Stimulated activated CD4-positive, alpha-beta T cell treated with anti-CD3 and anti-CD28 coated beads, Interleukin-1b, Interleukin-23, amount 100 ng/mL, for 1 hour (primary cell): ENCODE results near the gene SUGCT.

Source experiments
- DNase-seq, 2 donors: peaks; one replicate each; pipeline ENCODE4 v3.0.0-alpha.2; 2020; ENCODE audit warnings: low read depth in 2 of 2

SUGCT gene

GRCh38 chr7:40329601-40330153 lies 194.9 kb downstream of the SUGCT start:
- no peak for DNase-seq

- DNase-seq = no peak
These were observed 195.6 kb downstream of the SUGCT start for GRCh38 chr7:40330408-40330807.

- no peak for DNase-seq
These were observed 197.1 kb downstream of the SUGCT start for GRCh38 chr7:40331915-40332314.

DNA sequence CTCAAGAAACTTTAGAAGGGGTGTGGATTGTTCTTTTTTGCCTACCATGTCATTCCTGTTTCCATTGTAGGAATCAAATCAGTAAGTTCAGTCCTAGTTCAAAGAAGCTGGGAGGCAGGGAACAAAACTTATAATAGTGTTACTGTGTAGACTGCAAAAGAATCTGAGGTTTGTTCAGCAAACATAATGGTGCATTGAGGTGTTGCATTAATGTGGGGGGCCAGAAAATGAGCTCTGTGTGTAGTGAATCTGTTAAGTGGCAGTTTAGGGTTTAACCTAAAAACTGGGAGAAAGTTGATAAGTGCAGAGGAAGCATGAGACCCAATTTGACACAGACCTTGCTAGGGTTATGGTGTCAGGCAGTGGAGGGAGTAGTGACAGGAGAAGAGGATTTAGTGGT lies 197.7 kb downstream of the SUGCT start:
- DNase-seq = no peak

DNA sequence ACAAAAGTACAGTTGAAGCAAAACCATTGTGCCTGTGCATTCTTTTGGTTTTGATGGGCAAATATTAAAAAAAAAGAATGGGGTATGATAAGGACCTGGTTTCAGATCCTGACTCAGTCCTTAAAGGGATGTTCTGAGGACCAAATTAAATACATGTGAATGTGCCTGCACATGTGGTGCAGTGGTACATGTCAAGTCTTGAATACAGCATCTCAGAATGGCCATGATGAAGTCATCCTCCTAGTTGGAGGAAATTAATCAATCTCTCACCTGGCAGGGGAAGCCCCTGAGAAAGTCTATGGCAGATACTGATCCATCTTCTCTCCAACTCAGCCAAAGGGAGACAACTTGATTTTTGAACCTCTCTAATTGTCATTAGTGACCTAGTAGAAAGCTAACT lies 207.0 kb downstream of the SUGCT start:
- no peak for DNase-seq

DNA sequence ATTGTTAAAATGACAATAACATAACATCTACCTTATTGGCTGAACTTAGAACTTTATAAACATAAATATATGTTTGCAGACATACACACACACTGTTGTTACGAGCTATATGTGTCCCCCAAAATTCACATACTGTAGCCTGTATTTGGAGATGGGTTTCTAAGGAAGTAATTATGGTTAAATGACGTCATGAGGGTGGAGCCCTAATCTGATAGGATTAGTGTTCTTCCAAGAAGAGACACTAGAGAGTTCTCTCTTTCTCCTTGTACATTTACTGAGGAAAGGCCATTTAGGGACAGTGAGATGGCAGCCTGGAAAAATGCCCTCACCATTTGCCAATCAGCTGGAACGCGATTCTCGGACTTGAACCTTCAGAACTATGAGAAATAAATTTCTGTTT lies 211.7 kb downstream of the SUGCT start:
- no peak for DNase-seq

DNA sequence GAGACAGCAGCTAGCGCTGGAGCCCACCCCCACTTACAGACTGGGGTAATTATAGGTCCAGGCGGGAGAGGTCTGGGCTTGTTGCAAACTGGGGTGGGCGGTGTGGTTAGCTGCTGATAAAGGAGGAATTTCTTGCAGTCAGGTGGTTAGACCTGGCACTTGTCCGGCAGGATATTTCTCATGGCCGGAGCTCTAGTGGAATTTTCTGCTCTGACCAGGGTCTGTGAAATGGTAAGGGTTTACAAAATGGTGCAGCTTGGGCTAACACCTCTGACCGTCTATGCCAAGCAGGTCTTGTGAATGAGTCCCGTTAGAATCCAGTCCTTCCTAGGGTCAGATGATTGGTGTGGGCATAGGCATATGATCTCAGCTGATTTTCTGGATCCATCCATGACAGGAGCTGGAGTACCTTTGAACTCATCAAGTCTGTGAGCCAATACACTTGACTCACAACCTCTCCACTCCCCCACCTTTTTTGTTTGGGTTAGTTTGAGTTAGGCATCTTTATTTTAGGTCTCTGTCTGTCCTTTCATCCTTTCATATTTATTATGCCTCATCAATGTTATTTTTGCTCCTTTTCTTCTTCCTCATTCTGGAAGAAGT lies 213.4 kb downstream of the SUGCT start:
- DNase-seq = no peak

DNA sequence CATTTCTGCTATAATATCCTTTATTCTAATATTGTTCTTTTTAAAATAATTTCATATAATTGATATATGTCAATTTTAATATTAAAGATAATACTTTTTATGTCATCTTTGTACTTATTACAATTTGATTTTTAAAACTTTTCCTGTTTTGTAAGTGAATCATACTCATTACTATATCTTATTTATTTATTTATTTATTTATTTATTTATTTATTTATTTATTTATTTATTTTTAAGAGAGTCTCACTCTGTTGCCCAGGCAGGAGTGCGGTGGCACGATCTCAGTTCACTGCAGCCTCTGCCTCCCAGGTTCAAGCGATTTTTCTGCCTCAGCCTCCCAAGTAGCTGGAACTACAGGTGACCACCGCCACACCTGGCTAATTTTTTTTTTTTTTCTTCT lies 215.3 kb downstream of the SUGCT start:
- DNase-seq = no peak

GRCh38 chr7:40354711-40355110 lies 219.9 kb downstream of the SUGCT start:
- no peak for DNase-seq

DNA sequence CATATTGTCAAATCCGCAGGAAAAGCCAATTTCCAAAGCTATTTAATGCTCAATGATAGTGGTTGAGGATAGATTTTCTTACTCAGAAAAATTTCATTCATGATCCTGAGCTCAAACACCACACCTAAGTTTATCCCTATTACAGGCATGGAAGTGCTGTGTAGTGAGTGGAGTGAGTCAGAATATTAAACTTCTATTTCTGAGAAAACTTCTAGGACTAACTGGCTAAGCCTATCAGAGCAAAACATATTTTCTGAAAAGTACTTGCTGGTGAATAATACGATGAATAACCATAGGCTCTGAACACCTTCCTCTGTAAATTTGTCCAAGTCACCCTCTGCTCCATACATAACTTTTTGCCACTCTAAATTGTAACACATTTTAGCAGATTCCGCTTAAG lies 221.5 kb downstream of the SUGCT start:
- DNase-seq = no peak

DNA sequence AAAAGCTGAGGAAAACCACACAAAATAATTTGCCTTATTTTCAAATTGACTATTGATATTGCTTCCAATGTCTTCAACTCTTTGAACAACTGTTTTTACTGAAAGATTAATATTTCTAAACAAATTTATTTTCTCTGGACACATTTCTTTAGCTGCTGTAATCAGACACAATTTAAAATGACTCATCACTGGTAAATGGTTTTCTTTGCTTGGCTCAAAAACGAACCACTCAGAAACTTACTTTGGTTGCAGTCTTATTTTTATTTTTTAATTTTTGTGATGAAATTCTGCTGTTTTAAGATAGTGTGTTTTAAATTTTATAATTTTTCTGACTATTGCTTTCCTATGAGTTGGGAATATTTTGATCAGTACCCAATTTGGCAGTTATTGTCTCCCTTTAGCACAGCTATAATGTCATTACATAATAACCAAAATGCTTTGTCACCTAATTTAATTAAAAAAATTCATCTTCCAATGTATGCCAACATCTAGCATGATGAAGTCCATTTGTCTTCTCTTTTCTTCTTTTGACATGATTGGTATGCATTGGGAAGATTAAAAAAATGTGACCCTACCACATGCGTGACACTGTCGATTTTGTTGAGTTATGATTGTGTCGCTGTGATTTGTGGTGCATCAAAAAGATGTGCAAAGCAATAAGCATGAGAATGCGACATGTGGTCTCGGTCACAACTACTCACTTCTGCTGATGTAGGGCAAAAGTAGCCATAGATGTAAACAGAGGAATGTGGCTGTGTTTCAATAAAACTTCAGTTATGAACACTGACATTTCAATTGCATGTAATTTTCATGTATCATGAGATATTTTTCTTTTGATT lies 222.3 kb downstream of the SUGCT start:
- DNase-seq = no peak

- DNase-seq = no peak
These were observed 235.0 kb downstream of the SUGCT start for GRCh38 chr7:40369641-40370277.

DNA sequence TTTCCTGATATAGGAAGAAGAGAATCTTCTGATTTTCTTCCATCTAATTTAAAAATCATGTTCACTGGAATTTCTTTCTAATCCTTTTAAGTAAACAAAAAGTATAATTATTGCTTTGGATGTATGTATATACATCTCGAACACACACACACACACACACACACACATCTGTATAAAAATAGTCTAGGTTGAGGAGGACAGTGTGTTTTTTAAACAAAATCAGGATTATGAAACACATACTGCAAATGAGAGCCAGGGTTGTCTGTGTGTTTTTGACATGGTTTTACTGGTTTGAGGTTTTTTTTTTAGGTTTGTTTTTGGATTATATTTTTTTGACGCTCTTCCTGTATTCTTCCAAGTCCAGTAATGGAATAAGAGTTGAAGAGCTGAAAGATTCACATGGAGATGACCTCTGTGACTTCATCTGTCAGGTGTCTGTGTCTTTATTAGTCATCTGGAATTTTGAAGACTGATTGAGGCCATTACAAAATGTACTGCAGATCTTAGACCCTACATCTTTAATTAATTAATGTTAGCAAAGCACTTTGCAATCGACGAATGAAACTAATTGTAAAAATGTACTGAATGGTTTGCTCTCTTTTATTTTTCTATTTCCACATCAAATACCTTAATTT lies 237.1 kb downstream of the SUGCT start:
- no peak for DNase-seq

DNA sequence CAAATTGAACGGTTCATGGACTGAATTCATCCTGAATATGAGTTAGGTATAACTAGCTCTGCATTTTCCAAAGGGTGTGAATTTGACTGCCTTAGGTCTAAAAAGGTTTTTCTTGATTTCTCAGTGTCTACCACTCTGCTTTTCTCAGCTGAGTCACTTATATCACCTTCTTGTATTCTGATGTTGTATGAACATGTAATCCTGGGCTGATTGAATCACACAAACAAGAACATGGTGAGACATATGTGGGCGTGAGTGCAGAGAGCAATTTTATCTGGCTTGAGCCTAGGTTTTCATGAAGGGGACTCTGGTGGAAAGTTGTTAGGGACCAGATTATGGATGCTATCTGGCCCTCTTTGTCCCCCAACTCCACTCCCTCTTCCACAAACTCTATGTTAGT lies 239.8 kb downstream of the SUGCT start:
- DNase-seq = no peak

GRCh38 chr7:40380111-40380510 lies 245.3 kb downstream of the SUGCT start:
- DNase-seq = no peak

DNA sequence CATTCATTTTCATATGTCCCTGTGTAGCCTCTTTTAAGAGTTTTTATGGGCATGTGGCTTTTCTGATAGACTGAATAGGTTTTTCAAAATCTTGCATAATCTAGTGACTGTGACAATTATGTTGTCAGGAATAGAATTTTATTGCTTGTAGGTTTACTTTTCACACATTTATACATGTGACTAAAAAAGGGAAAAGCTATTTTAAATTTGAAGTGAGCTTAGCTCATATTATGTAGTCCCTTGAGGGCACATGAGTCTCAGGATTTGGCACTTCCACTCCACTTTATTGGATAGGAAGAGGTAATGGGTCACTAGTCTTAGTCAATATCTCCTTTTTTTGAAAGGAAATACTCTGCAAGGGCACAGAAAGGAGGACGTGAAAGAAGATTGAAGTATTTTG lies 247.3 kb downstream of the SUGCT start:
- DNase-seq = no peak

DNA sequence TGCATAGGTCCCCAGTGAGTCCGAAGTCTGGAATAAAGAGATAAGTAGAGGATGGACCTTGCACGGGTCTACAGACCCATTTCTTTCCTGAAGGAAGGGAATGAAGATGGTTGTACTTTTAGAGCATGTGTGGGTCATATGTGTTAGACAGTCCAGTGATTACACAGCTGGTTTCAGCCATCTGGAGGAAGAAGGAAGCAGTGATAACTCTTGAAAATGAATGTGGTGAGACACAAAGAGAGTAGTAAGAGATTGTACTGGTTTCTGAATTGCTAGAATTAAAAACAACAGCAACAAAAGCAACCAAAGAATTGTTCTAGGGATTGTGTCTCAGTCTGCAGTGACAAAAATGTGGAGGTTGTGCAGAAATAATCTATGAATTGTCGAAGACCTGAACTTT lies 258.9 kb downstream of the SUGCT start:
- no peak for DNase-seq

DNA sequence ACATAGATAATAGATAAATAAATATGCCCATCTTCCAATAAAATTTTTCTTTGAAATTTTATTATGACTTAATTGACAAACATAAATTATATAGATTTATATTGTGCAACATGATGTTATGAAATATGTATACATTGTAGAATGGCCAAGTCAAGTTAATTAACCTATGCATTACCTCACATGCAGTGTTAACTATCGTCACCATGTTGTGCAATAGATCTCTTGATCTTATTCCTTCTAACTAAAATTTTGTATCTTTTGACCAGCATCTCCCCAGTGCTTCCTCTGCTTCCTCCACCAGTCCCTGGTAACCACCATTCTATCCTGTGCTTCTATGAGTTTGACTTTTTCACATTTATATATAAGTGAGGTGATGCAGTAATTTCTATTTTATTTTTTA lies 259.6 kb downstream of the SUGCT start:
- DNase-seq = no peak

GRCh38 chr7:40400525-40400924 lies 265.7 kb downstream of the SUGCT start:
- DNase-seq = no peak

DNA sequence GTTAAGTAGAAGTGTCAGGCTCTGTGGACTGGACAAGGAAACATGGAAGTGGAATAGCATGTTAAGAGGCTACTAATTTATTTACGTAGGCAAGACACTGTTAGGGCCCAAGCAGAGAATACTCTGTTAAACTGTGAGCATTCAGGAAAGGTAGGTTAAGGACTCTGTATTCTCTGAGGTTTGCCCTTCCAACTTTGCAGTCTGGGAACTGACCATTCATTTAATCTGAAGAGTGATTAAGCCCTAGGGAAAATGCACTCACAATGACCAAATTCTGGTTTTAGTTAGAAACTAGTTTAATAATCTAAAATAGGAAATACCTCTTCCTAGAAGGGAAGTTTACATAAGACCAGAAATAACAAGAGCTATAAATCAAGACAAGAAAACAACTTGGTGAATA lies 266.6 kb downstream of the SUGCT start:
- DNase-seq = no peak

DNA sequence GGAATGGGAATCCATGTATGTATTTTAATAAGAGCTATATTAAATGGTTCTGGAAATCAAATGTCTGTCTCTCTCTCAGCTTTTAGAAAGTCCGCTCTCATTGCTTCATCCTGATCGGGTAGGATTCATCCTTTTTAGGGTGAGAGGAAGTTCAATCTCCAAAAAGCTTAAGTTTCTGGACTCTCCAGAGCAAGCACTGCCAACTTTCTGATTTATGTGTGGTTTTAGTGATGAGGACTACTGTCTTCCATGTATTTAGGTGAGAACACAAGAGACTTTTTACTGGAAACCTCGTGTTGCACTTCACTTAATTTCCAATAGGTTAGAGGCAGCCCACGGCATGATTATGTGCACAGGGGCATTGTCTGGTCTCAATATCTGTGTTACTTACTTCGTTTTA lies 267.9 kb downstream of the SUGCT start:
- no peak for DNase-seq

GRCh38 chr7:40403703-40404476 lies 269.1 kb downstream of the SUGCT start:
- no peak for DNase-seq
